Duodenal mucosa (tissue), 2 donors: ENCODE data around the gene WNT3.
"Not testable (repeated sequence)": the region's sequence is repeated elsewhere in the genome, so short reads cannot be mapped to it uniquely, and the experiment has no call there.

Source experiments
- H3K27ac ChIP-seq: one replicate; pipeline ENCODE4 v1.7.0; 2013; ENCODE audit warnings: low read depth, low read length
- H3K27me3 ChIP-seq, 2 donors: one replicate each; pipeline ENCODE4 v1.7.0; 2013; ENCODE audit warnings: low read length in 2 of 2, control low read depth in 1 of 2; ENCODE audit not compliant: insufficient read depth in 2 of 2, control insufficient read depth in 1 of 2
- H3K36me3 ChIP-seq, 2 donors: one replicate each; pipeline ENCODE4 v1.7.0; 2013; ENCODE audit warnings: low read length in 2 of 2, control low read depth in 1 of 2; ENCODE audit not compliant: insufficient read depth in 2 of 2, control insufficient read depth in 1 of 2
- H3K4me1 ChIP-seq, 2 donors: one replicate each; pipeline ENCODE4 v1.7.0; 2013; ENCODE audit warnings: low read length in 2 of 2, control low read depth in 1 of 2; ENCODE audit not compliant: insufficient read depth in 2 of 2, control insufficient read depth in 1 of 2
- H3K4me3 ChIP-seq, 2 donors: one replicate each; pipeline ENCODE4 v1.7.0; 2013; ENCODE audit warnings: low read length in 2 of 2, low read depth in 1 of 2
- H3K9ac ChIP-seq, 2 donors: one replicate each; pipeline ENCODE4 v1.7.0; 2013; ENCODE audit warnings: low read length in 2 of 2, low read depth in 1 of 2
- H3K9me3 ChIP-seq, 2 donors: one replicate each; pipeline ENCODE4 v1.7.0; 2013; ENCODE audit warnings: low read length in 2 of 2, control low read depth in 1 of 2; ENCODE audit not compliant: control insufficient read depth in 1 of 2

Gene WNT3

GRCh38 chr17:46796956-46797530 is 21.4 kb downstream of the WNT3 start:
- Histone ChIP-seq H3K27me3 (peaks cover 7 to 13% of the 10 kb centered on the region in 2 donors), H3K27ac (no peak overlapping the region), H3K4me1 (no peaks in the 10 kb centered on the region)

GRCh38 chr17:46796524-46796923 is 22.0 kb downstream of the WNT3 start:
- H3K27me3 ChIP-seq = peaks cover 7 to 13% of the 10 kb centered on the region in 2 donors

More at GRCh38 chr17:46796956-46797530, 21.4 kb downstream of the WNT3 start:
- Histone ChIP-seq H3K36me3 (no peaks in the 10 kb centered on the region), H3K9ac (no peak overlapping the region), H3K9me3 (no peaks in the 10 kb centered on the region), H3K4me3 (no peak overlapping the region)

GRCh38 chr17:46796084-46796483 is 22.4 kb downstream of the WNT3 start:
- H3K27me3 ChIP-seq = peaks cover 7 to 13% of the 10 kb centered on the region in 2 donors
- no peaks in the 10 kb centered on the region for H3K36me3 ChIP-seq
- no peaks in the 10 kb centered on the region for H3K9me3 ChIP-seq
- no peak overlapping the region for H3K27ac ChIP-seq
- no peak overlapping the region for H3K4me3 ChIP-seq
- H3K9ac ChIP-seq = no peak overlapping the region
- H3K4me1 ChIP-seq = no peaks in the 10 kb centered on the region

More at GRCh38 chr17:46796524-46796923, 22.0 kb downstream of the WNT3 start:
- no peaks in the 10 kb centered on the region for H3K4me1 ChIP-seq
- no peak overlapping the region for H3K27ac ChIP-seq
- H3K4me3 ChIP-seq = no peak overlapping the region
- H3K9ac ChIP-seq = no peak overlapping the region
- H3K36me3 ChIP-seq = no peaks in the 10 kb centered on the region
- H3K9me3 ChIP-seq = no peaks in the 10 kb centered on the region

GRCh38 chr17:46795379-46795952 is 23.0 kb downstream of the WNT3 start:
- no peaks in the 10 kb centered on the region for H3K9me3 ChIP-seq
- H3K9ac ChIP-seq = no peak overlapping the region
- no peaks in the 10 kb centered on the region for H3K36me3 ChIP-seq
- H3K4me1 ChIP-seq = no peaks in the 10 kb centered on the region
- H3K27ac ChIP-seq = no peak overlapping the region
- peaks cover 7 to 17% of the 10 kb centered on the region in 2 donors for H3K27me3 ChIP-seq
- no peak overlapping the region for H3K4me3 ChIP-seq

- Histone ChIP-seq H3K4me1 (no peaks in the 10 kb centered on the region), H3K27ac (no peak overlapping the region), H3K9me3 (no peaks in the 10 kb centered on the region), H3K4me3 (no peak overlapping the region), H3K27me3 (peaks cover 7 to 25% of the 10 kb centered on the region in 2 donors), H3K36me3 (no peaks in the 10 kb centered on the region), H3K9ac (no peak overlapping the region)
These were observed 24.2 kb downstream of the WNT3 start for GRCh38 chr17:46794318-46794717.

- Histone ChIP-seq H3K27ac (no peak overlapping the region), H3K4me1 (no peaks in the 10 kb centered on the region), H3K36me3 (no peaks in the 10 kb centered on the region), H3K27me3 (peaks cover 7 to 25% of the 10 kb centered on the region in 2 donors), H3K4me3 (no peak overlapping the region), H3K9ac (no peak overlapping the region), H3K9me3 (no peaks in the 10 kb centered on the region)
These were observed 25.0 kb downstream of the WNT3 start for GRCh38 chr17:46793541-46793940.

- H3K4me3 ChIP-seq, H3K9ac ChIP-seq, H3K4me1 ChIP-seq, H3K36me3 ChIP-seq, H3K9me3 ChIP-seq, H3K27ac ChIP-seq: not testable (repeated sequence)
- peaks cover 7 to 25% of the 10 kb centered on the region in 2 donors for H3K27me3 ChIP-seq
These were observed 25.5 kb downstream of the WNT3 start for GRCh38 chr17:46793023-46793422.

GRCh38 chr17:46792071-46792470 is 26.4 kb downstream of the WNT3 start:
- Histone ChIP-seq H3K27ac (no peak overlapping the region), H3K36me3 (no peaks in the 10 kb centered on the region), H3K27me3 (peaks cover 7 to 25% of the 10 kb centered on the region in 2 donors)

GRCh38 chr17:46791531-46791930 is 27.0 kb downstream of the WNT3 start:
- Histone ChIP-seq H3K4me3 (no peak overlapping the region), H3K27me3 (peaks cover 7 to 25% of the 10 kb centered on the region in 2 donors), H3K9ac (no peak overlapping the region), H3K36me3 (no peaks in the 10 kb centered on the region), H3K27ac (no peak overlapping the region), H3K4me1 (no peaks in the 10 kb centered on the region), H3K9me3 (no peaks in the 10 kb centered on the region)

More at GRCh38 chr17:46792071-46792470, 26.4 kb downstream of the WNT3 start:
- Histone ChIP-seq H3K9me3 (no peaks in the 10 kb centered on the region), H3K9ac (no peak overlapping the region), H3K4me1 (no peaks in the 10 kb centered on the region), H3K4me3 (no peak overlapping the region)

GRCh38 chr17:46790216-46790615 is 28.3 kb downstream of the WNT3 start:
- H3K9me3 ChIP-seq = no peaks in the 10 kb centered on the region
- H3K4me1 ChIP-seq = no peaks in the 10 kb centered on the region
- H3K27me3 ChIP-seq = peaks cover 7 to 20% of the 10 kb centered on the region in 2 donors
- no peaks in the 10 kb centered on the region for H3K36me3 ChIP-seq
- no peak overlapping the region for H3K27ac ChIP-seq
- no peak overlapping the region for H3K4me3 ChIP-seq
- no peak overlapping the region for H3K9ac ChIP-seq
